ENCODE measurements around the gene ACYP2.

The ACYP2 gene

GRCh38 chr2:54161660-54162424 lies 46.4 kb downstream of the ACYP2 start:
- DNase-seq, result no peak
- TF ChIP-seq GATA1 (IDR thresholded peaks at IDR 0.05; ENCODE audit: low read depth, low read length), result no peak
- TF ChIP-seq POLR2A (IDR thresholded peaks at IDR 0.05; ENCODE audit: low read length), result no peak

DNA sequence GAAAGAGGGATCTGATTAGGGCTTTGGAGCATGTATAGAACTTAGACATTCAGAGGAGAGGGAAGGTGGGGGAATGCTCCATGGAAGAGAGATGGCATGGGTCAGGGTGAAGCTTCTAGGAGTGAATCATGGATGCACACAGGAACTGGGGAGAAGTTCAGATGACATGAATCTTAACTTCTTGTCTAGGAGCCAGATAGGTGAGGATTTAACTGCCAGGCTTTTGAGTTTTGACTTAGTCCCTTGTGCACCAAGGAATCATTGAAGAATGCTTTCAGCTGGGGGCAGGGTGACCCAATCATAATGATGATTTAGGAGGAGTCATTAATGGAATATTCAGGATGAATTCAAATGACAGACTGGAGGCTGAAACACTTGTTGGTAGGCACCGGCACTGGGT lies 48.7 kb downstream of the ACYP2 start:
- no peak for DNase-seq
- TF ChIP-seq POLR2A (IDR thresholded peaks at IDR 0.05; ENCODE audit: low read length) (no peak), GATA1 (IDR thresholded peaks at IDR 0.05; ENCODE audit: low read depth, low read length) (no peak)

GRCh38 chr2:54166121-54166773 lies 50.8 kb downstream of the ACYP2 start:
- no peak for TF ChIP-seq GATA1 (IDR thresholded peaks at IDR 0.05; ENCODE audit: low read depth, low read length)
- TF ChIP-seq POLR2A (IDR thresholded peaks at IDR 0.05; ENCODE audit: low read length), result no peak
- peak in 1 of 2 experiments; percentile 27 for DNase-seq

GRCh38 chr2:54176577-54176976 lies 61.2 kb downstream of the ACYP2 start:
- TF ChIP-seq POLR2A (IDR thresholded peaks at IDR 0.05; ENCODE audit: low read length) (no peak), GATA1 (IDR thresholded peaks at IDR 0.05; ENCODE audit: low read depth, low read length) (no peak)
- peak; percentile 5 to 22 for DNase-seq

GRCh38 chr2:54183281-54183680 lies 67.9 kb downstream of the ACYP2 start:
- TF ChIP-seq GATA1 (IDR thresholded peaks at IDR 0.05; ENCODE audit: low read depth, low read length) (no peak), POLR2A (IDR thresholded peaks at IDR 0.05; ENCODE audit: low read length) (no peak)
- no peak for DNase-seq

GRCh38 chr2:54183972-54184371 lies 68.6 kb downstream of the ACYP2 start:
- no peak for DNase-seq
- no peak for TF ChIP-seq GATA1 (IDR thresholded peaks at IDR 0.05; ENCODE audit: low read depth, low read length)
- no peak for TF ChIP-seq POLR2A (IDR thresholded peaks at IDR 0.05; ENCODE audit: low read length)

DNA sequence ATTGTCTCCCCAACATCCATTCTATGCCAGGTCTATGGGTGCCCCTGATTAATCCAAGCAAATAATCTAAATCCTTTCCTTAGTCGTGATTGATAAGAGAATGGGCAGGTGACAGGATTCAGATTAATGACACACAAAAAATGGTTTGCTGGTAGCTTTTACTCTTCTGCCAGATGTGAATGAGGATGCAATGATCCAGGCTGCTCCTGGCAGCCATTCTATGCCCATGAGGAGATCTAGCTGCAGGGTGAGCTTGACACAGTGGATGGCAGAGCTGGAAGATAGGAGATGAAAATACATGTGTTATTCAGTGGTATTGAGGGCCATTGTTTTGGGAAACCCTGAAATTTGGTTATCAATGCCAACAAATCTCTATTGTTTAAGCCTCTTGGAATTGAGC lies 69.7 kb downstream of the ACYP2 start:
- DNase-seq, result no peak
- TF ChIP-seq GATA1 (IDR thresholded peaks at IDR 0.05; ENCODE audit: low read depth, low read length), result no peak
- no peak for TF ChIP-seq POLR2A (IDR thresholded peaks at IDR 0.05; ENCODE audit: low read length)

- TF ChIP-seq POLR2A (IDR thresholded peaks at IDR 0.05; ENCODE audit: low read length), result no peak
- TF ChIP-seq GATA1 (IDR thresholded peaks at IDR 0.05; ENCODE audit: low read depth, low read length), result no peak
Observed at GRCh38 chr2:54187331-54187730, 71.9 kb downstream of the ACYP2 start.

DNA sequence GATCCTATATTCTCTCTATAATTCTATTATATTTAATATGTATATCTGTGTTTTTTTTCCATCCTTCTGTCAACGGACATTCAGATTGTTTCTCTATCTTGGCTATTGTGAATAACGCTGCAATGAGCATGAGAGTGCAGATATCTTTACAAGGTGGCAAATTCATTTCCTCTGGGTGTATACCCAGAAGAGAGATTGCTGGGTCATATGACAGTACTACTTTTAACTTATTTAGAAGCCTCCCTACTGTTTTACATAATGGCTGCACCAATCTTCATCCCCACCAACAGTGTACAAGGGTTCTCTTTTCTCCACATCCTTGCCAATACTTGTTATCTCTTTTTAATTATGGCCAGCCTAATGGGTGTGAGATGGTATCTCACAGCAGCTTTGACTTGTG lies 74.1 kb downstream of the ACYP2 start:
- TF ChIP-seq GATA1 (IDR thresholded peaks at IDR 0.05; ENCODE audit: low read depth, low read length) (no peak), POLR2A (IDR thresholded peaks at IDR 0.05; ENCODE audit: low read length) (no peak)
- peak; percentile 7 to 62 for DNase-seq

More at GRCh38 chr2:54187331-54187730, 71.9 kb downstream of the ACYP2 start:
- no peak for DNase-seq

DNA sequence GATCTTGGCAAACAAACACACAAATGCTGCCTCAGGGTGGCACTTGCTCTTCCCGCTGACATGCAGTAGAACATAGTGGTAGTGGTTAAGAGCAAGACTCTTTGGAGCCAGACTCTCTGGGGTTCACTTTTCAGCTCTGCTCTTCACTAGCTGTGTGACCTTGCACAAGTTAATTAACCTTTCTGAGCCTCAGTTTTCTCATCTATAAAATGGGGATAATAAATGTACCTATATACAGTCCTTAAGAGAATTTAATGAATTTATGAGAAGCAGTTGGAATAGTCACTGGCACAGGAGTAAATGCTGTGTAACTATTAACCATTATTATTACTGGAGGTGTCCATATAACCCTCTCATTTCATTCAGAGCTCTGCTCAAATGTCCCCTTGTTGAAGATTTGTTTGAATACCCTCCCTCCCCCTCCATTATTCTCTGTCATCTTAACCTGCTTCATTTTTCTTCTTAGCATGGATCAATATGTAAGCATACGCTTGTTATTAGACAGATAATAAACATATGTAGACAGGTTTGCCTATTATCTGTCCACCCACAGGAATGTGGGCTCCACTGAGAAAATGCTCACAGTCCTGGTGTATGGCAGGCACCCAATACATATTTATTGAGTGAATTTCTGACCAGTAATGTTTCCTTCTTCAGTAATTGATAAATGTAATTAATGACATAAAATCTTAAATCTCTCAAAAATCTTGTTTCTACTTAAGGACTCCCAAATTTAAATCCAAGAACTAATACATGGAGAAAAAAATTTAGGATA lies 76.1 kb downstream of the ACYP2 start:
- no peak for DNase-seq

DNA sequence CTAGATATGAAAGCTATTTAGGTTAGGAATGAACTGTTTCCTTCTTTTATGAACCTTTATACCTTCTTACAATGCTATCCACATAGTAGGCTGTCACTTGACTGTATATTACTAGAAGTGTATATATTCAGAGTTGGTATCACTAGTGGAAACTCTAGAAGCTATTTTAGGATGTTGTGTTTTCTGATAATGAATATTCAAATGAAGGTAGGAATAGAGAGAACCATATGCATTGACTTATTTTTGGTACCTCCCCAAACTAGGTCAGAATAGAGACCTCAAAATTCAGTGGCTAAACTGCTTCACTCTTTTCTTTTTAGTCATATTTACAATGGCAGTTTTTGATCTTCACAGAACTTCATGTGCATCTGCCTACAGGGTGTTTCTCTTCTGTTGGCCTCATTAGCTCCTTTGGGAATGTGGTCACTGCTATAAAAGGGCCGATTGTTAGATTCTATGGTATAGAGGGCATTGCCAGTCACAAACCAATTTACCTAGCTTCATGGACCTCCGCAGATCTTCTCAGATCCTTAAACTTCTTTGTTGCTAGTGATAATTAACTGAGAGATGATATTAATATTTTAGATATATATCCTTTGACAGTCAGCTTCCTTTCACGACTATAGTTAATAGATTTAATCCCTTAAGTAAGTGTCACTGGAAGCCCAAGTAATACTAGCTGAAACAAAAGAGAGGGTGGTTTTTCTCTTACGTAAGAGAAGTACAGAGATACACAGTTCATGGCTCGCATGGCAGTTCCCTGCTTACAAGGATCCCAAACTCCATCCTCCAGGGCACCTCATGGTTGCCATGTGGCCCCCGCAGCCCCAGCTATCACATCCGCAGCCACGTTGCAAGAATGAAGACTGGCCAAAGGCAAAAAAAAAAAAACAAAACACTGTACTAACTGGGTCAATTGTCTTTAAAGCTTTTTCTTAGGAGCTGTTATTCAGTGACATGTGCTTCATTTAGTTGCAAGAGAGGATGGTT lies 79.6 kb downstream of the ACYP2 start:
- no peak for DNase-seq

More for the DNA sequence above, 76.1 kb downstream of the ACYP2 start:
- no peak for TF ChIP-seq POLR2A (IDR thresholded peaks at IDR 0.05; ENCODE audit: low read length)
- TF ChIP-seq GATA1 (IDR thresholded peaks at IDR 0.05; ENCODE audit: low read depth, low read length), result no peak

DNA sequence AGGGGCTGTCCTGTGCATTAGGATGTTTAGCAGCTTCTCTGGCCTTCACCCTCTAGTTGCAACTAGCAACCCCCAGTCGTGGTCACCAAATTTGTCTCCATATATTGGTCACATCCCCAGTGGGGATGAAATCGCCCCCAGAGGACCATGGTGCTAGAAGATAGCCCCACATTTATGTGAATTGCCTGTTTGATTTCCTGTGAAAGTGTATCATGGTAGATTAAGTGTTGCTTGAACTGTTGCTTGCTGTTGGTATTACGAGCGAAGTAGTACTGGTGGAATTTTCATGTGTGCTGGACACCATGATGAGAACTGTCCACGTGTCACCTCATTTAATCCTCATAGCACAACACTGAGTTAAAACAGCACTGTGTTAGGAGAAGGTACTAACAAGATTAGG lies 81.2 kb downstream of the ACYP2 start:
- TF ChIP-seq GATA1 (IDR thresholded peaks at IDR 0.05; ENCODE audit: low read depth, low read length) (no peak), POLR2A (IDR thresholded peaks at IDR 0.05; ENCODE audit: low read length) (no peak)
- no peak for DNase-seq

More for the DNA sequence above, 79.6 kb downstream of the ACYP2 start:
- TF ChIP-seq GATA1 (IDR thresholded peaks at IDR 0.05; ENCODE audit: low read depth, low read length), result no peak
- TF ChIP-seq POLR2A (IDR thresholded peaks at IDR 0.05; ENCODE audit: low read length), result no peak

- no peak for TF ChIP-seq POLR2A (IDR thresholded peaks at IDR 0.05; ENCODE audit: low read length)
- no peak for TF ChIP-seq GATA1 (IDR thresholded peaks at IDR 0.05; ENCODE audit: low read depth, low read length)
- DNase-seq, result no peak
Observed at GRCh38 chr2:54204476-54204875, 89.1 kb downstream of the ACYP2 start.
